GM18505 (cell line): Measurements from ENCODE around the gene APLP2.

ENCODE experiments used
- ATAC-seq: cut with Tn5 transposase; IDR thresholded peaks from one replicate; pipeline ENCODE4 v1.9.1; 2021; ENCODE audit not compliant: unreplicated experiment
- POLR2A ChIP-seq: IDR thresholded peaks from 4 replicates; pipeline ENCODE4 v1.6.1; 2011; ENCODE audit warnings: borderline replicate concordance; ENCODE audit not compliant: insufficient read depth, insufficient read length; ENCODE audit errors: extremely low read depth

APLP2 gene

DNA sequence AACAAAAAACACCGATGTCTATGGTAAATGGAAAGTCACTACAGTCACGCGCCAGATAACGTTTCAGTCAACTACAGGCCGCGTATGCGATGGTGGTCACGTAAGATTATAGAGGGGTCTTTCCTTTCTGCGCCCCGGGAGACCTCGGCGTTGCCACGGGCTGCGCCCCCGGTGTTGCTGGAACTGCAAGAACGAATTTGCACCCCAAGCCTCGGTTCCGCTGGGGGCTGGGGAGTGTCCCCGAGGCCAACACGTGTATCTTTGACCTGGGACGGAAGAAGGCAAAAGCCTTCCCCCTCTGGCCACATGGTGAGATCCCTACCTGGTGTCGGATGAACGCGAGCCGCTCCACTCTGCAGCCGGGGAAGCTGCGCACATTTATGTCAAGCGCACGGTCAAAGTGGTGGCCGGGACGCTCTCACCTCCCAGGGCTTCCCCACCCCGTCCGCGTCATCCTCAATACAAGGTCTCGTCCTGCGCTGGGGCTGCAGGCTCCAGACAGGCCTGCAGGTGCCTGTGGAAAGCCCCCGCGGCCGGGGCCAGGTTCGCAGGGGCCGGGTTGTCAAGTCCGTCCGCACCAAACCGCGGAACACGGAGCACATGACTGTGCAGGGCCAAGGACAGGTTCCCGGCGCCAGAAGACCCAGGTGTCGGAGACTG is 29.3 kb upstream of the APLP2 start:
- ATAC-seq = no peak
- no peak for TF ChIP-seq POLR2A

DNA sequence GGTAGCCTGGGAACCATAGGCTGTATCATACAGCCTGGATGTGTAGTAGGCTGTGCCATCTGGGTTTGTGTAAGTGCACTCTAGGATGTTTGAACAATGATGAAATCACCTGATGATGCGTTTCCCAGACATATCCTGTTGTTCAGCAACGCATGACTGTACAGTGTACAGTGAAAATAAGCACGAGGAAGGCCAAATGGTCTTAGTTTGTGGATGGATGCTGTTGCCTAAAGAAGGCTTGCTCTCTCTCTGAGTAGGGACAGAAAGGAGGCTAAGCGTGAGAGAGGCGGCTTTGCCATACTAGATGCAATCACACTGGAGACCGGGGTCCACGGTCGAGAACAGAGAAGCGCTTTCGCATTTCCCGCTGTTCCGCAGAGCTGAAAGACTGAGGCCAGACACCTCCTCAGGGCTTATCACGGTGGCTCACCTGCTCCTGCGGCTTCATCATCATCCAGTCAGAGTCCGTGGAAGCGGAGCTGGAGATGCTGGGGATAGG is 27.6 kb upstream of the APLP2 start:
- ATAC-seq = no peak
- no peak for TF ChIP-seq POLR2A

DNA sequence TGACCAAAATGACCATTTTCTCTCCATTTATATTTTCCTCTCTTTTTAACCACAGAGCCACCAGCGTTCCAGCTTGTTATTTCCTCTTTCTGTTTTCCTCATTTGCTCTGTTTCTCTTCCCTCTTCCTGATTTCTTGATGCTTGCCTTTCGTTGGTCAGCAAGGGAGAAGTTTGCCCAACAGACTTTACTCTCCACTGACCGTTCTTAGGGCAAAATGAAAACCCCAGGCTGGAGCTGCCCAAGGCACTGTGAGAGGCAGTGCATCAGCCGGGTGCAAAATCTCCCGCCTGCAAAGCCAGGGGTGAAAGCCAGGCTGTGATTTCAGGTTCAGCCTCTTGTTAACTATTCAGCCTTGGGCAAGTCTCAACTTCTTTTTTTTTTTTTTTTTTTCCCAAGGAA is 26.1 kb upstream of the APLP2 start:
- TF ChIP-seq POLR2A = no peak
- no peak for ATAC-seq

DNA sequence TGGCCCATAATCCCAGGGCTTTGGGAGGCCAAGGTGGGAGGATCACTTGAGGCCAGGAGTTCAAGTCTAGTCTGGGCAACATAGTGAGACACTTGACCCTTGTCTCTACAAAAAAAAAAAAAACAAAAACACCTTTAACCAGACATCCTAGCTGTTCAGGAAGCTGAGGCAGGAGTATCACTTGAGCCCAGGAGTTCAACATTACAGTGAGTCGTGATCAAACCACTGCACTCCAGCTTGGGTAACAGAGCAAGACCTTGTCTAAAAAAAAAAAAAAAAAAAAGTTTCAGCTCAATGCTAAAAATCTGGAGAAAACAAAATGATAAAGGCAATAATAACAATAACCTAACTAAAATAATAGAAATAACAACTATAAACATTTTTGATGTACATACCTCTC is 22.6 kb upstream of the APLP2 start:
- TF ChIP-seq POLR2A = no peak
- no peak for ATAC-seq

DNA sequence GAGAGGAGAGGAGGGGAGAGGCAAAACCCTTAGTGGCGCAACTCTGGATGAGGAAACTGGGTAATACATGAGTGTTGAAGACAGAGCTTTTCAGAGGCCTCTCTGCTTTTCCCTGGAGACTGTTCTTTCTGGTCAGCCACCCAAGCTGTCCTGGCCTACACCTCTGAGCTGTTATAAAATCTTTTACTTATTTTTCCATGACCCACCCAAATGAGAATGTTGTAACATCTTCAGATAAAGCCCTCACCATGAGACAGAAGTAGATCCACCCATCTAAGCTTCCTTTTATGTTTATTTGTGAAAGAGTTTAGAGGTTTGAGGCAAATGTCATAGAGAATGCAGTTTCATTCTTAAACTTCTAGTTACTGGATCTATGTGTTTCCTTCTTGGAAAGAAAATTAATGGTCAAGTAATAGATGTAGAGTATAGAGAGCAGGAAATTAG is 20.3 kb upstream of the APLP2 start:
- TF ChIP-seq POLR2A = no peak
- no peak for ATAC-seq

DNA sequence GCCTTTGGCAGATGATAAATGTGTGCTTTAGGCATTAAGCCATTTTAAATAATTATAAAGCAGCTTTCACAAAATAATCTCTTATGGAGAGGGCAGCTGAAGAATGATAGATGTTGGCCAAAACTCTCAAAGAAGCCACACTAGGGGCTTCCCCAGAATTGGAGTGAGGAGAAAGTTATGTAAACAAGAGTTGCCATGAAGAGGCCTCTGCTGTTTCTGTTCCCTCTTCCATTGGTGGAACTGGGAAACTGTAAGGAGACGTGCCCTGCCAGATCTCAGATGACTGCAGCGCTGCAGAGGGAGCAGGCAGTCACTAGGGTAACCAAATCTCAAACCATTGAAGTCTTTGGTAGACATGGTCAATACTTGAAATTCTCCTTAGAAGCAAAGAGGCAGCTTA is 19.4 kb upstream of the APLP2 start:
- ATAC-seq = no peak
- no peak for TF ChIP-seq POLR2A

DNA sequence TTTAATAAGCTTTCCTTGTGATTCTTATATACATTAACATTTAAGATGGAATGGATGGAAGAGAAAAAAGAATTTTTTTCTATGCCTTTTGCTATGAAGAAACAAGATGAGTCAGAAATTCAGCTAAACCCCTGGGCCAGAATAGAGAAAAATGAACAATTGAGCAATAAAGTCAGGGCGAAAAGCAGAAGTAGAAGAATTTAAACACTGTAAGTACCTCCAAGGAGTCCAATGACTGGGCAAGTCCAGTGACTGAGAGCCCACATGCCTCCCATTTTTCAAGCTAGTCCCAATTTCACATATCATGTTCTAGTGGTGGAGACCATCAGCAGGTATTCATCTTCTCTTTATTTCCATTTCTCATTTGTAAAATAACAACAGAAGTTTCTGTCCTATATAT is 18.6 kb upstream of the APLP2 start:
- ATAC-seq = no peak
- TF ChIP-seq POLR2A = no peak

DNA sequence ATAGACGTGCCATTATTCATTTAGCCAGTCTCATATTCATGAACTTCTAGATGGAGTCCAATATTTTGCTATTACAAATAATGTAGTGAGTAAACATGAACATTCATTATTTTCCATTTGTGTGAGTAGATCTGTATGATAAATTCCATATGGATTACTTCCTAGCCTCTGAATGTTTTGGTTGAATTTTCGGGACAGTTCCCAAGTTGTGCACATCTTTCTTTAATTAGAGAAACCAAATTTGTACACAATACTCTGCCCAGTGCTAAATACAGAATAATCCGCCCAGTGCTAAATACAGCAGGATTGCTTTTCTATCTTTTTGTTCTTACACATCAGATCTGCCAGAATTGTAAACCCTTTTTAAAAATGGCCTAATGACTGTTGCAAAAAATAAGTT is 17.1 kb upstream of the APLP2 start:
- no peak for TF ChIP-seq POLR2A
- ATAC-seq = no peak

DNA sequence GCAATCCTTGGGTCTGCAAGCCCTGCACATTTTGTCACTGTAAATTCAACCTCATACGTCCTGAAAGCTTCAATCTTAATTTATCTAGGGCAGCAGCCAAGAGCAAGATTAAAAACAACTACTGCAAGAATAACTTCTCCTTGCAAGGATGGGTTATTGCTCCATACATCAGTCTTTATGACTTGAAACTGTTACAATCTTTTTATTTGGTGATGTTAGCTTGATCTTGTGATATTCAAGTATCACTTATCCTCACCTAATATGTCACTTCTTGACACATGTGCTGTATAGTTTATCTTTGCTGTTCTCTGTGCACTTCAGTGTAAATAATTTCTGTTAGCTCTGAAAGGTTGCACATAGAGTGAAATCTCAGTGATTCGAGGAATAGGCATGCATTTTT is 14.7 kb upstream of the APLP2 start:
- no peak for TF ChIP-seq POLR2A
- no peak for ATAC-seq

DNA sequence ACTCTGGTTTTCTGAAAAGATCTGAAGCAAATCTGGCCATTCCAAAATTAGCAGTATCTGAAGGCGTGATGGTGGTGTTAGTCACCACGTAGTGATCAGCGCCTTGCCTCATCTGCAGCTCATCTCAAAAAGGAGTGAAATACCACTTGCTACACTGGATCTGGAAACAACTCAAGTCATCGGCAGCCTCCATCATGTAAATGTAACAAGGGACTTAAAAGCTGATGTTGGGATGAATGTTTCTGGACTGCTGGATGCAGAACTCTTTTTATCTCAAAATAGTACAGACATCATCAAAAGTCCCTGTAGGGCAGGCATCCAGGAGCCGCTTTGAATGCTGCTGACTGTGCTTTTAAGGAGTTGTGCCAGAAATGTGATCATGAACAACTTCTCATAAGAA is 14.1 kb upstream of the APLP2 start:
- no peak for TF ChIP-seq POLR2A
- ATAC-seq = no peak

DNA sequence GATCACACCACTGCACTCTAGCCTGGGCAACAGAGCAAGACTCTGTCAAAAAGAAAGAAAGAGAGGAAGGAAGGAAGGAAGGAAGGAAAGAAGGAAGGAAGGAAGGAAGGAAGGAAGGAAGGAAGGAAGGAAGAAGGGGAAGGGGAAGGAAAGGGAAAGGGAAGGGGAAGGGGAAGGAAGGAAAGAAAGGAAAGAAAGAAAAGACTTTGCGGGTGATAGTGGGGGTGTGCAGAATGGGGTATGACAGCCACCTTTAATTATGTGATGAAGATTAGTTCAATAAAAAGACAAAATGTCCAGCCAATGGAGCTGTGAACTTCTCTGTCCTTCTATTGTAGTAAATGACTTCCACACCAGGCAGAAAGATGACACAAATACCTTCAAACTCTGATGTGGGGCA is 8.7 kb upstream of the APLP2 start:
- TF ChIP-seq POLR2A = no peak
- ATAC-seq = no peak

DNA sequence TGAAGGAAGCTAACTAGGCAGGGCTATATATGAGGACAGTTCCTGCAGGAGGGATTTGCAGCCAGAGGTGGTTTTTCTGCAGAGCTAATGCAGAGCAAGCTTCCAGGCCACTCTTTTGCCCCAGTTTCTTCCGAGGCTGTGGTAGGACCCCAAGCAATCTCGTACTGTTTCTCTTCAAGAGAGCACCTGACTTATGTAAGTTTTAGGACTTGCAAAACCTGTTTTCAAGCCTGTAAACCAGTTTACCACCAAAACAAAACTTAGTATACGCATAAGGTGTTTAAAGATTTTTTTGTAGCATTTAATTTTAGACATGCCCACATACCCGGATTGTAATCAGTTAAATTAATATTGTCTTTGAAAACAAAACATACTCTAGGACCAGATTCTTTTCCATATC is 7.7 kb upstream of the APLP2 start:
- ATAC-seq = no peak
- TF ChIP-seq POLR2A = no peak

DNA sequence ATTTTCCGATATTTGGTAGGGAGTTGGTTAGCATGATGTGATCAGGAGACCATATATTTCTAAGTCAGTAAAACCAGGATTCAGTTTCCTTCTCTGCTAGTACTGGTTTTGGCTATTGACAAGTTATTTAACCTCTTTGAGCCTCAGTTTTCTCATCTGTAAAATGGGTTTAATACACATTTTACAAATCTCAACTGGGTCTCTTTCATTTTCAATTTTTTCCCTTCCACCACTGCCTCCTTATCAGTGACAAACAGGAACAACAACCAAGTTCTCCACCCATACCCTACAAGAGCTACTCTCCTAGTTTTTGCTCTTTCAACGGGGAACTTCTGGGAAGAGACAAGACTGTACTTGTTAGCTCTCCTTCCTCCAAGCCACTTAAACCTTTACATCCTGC is 6.2 kb upstream of the APLP2 start:
- ATAC-seq = no peak
- TF ChIP-seq POLR2A = no peak

DNA sequence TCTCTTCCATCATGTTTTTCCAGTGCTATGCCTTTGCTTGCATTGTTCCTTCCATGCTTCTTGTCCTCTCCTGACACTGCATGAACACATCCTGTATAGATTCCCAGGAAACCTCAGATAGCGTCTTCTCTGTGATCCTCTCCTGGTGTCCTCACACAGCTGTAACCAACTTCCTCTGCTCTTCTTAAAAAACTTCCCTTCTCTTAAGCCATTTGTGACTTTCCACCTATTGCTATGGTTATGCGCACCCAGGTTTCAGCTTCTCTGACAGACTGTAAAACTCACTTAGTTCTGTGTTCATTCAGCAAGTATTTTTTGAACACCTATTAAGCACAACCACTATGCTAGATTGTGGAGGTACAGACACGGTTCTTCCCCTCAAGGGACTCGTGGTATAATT is 5.1 kb upstream of the APLP2 start:
- no peak for TF ChIP-seq POLR2A
- no peak for ATAC-seq

DNA sequence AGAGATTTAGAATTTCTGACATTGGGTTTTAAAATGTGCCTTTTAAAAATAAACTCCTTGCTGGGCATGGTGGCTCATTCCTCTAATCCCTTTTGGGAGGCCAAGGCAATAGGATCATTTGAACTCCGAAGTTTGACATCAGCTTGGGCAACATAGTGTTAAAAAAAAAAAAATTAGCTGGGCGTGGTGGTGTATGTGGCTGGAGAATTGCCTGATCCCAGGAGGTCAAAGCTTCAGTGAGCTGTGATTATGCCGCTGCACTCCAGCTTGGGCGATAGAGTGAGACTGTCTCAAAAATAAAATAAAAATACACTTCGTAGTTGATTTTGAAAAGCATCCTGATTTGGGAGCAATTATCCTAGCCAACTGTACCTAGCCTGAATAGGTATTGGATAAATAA is 3.4 kb upstream of the APLP2 start:
- ATAC-seq = no peak

More for the DNA sequence above, 3.4 kb upstream of the APLP2 start:
- TF ChIP-seq POLR2A = no peak
